Fibroblast of lung (primary cell): ENCODE results near the gene TMEM187. TPM values are rescaled to one million over a fixed set of nuclear protein-coding genes. Genes with fewer than 3 reads are reported as not detected.

Source experiments
- DNase-seq, 2 donors: peaks; one replicate each; pipeline versions ENCODE4 v3.0.0 to v3.0.0-alpha.2; 2010; ENCODE audit warnings: low read depth in 2 of 2
- H2AFZ ChIP-seq: 2 replicates; pipeline ENCODE4 v1.5.1; 2012; ENCODE audit warnings: low read length, control low read depth, inconsistent platforms
- H3K27ac ChIP-seq: 2 replicates; pipeline ENCODE4 v1.5.1; 2011; ENCODE audit warnings: low read length, control low read depth; ENCODE audit not compliant: insufficient read depth
- H3K27me3 ChIP-seq: 2 replicates; pipeline ENCODE4 v1.5.1; 2011; ENCODE audit warnings: mild to moderate bottlenecking, low read length; ENCODE audit not compliant: control insufficient read depth, insufficient read depth
- H3K36me3 ChIP-seq: 2 replicates; pipeline ENCODE4 v1.5.1; 2011; ENCODE audit warnings: low read length; ENCODE audit not compliant: control insufficient read depth, insufficient read depth
- H3K4me1 ChIP-seq: 2 replicates; pipeline ENCODE4 v1.5.1; 2011; ENCODE audit warnings: low read length; ENCODE audit not compliant: control insufficient read depth, insufficient read depth; ENCODE audit errors: extremely low read depth
- H3K4me2 ChIP-seq: 2 replicates; pipeline ENCODE4 v1.5.1; 2011; ENCODE audit warnings: low read length, control low read depth; ENCODE audit not compliant: insufficient read depth; ENCODE audit errors: extremely low read depth
- H3K4me3 ChIP-seq, 4 experiments: fragments of 200-600 bp in 1 of 4; sonication (generic) in 1 of 4; replicated peaks in 1 of 4; 2 replicates each; pipeline ENCODE4 v1.5.1; 2011 to 2016; ENCODE audit warnings: low read length in 4 of 4, low read depth in 3 of 4, mild to moderate bottlenecking in 3 of 4, control low read depth in 2 of 4, inconsistent platforms in 1 of 4, mixed read lengths in 1 of 4; ENCODE audit not compliant: insufficient read depth in 1 of 4; ENCODE audit errors: control extremely low read depth in 1 of 4
- H3K79me2 ChIP-seq: 2 replicates; pipeline ENCODE4 v1.5.1; 2012; ENCODE audit warnings: mild to moderate bottlenecking, low read length, inconsistent platforms; ENCODE audit not compliant: control insufficient read depth, insufficient read depth
- H3K9ac ChIP-seq: 2 replicates; pipeline ENCODE4 v1.5.1; 2011; ENCODE audit warnings: mild to moderate bottlenecking, low read length, control low read depth; ENCODE audit not compliant: insufficient read depth
- H3K9me3 ChIP-seq: 2 replicates; pipeline ENCODE4 v1.5.1; 2012; ENCODE audit warnings: low read depth, low read length; ENCODE audit not compliant: control insufficient read depth, insufficient read depth
- H4K20me1 ChIP-seq: 2 replicates; pipeline ENCODE4 v1.5.1; 2011; ENCODE audit warnings: low read length; ENCODE audit not compliant: control insufficient read depth, insufficient read depth; ENCODE audit errors: extremely low read depth
- EZH2 ChIP-seq: IDR thresholded peaks from 2 replicates; pipeline ENCODE4 v1.5.1; 2012; ENCODE audit warnings: low read length, control low read depth, mild to moderate bottlenecking; ENCODE audit errors: missing control alignments
- polyA plus RNA-seq, 2 donors: library from polyadenylated mRNA; depleted of rRNA in 1 of 2; stranded (reverse) in 1 of 2; unstranded in 1 of 2; fragments of >200 nt; gene quantifications; 2 replicates each; pipeline ENCODE4 v1.2.1, GENCODE V29; 2011 to 2012; ENCODE audit warnings: missing spikeins in 1 of 2
- total RNA-seq: library from RNA; depleted of rRNA; stranded (reverse); fragments of >200 nt; gene quantifications from 2 replicates; pipeline ENCODE4 v1.2.1, GENCODE V29; 2014
- TF ChIP-seq, protein P1 (sequence below), 2 donors: IDR thresholded peaks in 1 of 2; conservative IDR thresholded peaks in 1 of 2; 1 replicate in 1 of 2; 2 replicates in 1 of 2; pipeline ENCODE4 v1.5.1; 2011 to 2012; ENCODE audit warnings: low read length in 2 of 2, control low read depth in 1 of 2, inconsistent platforms in 1 of 2, low read depth in 1 of 2, mild to moderate bottlenecking in 1 of 2

Gene TMEM187
- total and polyA plus RNA-seq, 2 donors (not counting 1 experiment from before 2014, with no cell fraction given), result 4.6 to 8.3 TPM

DNA sequence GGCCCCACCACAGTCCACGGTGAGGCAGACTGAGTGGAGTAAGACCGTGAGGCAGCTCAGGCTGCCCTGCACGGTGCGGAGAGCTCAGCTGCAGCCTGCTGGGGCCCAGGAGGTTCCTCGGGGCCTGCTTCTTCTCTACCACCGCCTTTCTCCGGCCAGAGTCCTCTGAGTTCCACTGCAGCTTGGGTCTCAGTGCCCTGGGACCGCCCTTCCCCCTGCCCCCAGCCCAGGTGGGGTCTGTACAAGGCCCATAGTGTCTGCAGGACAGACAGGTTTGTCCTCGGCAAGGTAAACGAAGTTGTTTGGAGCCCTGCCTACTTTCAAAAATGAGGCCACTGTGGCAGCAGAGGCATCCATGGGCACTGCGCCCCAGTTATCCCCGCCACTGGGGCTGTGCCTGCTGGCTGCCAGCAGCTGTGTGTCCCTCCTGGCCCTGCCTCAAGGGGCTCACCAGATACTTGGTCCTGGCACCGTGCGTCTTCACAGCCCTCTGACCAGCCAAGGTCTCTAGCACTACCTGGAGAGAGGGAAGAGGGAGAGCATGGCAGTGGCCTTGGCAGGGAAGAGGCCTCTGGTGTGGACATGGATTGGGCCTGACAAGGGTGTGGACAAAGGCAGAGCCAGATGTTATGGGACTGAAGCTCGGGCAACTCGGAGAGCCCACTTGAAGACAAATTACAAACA, 43.2 kb downstream of the TMEM187 start:
- H3K27ac ChIP-seq, result no peak overlapping the region

DNA sequence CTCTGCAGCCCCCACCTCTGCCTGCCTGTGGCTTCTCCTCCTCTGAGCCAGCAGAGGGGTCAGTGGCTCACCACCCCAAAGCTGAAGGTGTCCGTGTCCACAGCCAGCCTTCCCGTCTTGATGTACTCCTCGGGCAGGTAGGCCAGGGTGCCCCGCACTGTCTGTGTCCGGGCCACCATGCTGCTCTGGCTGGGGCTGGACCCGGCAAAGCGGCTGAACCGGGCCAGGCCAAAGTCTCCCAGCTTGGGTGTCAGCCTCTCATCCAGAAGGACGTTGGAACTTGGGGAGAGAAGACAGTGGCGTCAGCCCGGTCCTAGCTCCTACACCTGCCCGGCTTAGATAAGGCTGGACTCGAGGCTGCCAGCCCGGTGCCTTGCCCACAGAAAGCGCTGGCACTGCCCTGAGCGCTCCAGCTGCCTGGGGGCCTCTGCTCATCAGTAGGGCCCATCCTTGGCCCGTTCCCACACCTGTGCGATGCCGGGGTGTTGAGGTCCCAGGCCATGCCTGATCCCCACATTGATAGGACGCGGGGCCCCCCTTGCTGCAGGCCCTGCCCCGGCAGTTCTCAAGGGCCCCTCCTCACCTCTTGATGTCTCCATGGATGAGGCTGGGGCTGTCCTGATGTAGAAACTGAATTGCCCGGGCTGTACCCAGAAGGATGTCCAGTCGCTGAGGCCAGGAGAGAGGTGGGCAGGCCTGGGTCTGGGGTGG, 44.0 kb downstream of the TMEM187 start:
- Histone ChIP-seq H3K9ac (no peak overlapping the region), H3K27ac (no peak overlapping the region), H3K79me2 (peaks cover 14% of the 10 kb centered on the region), H2AFZ (no peak overlapping the region), H4K20me1 (no peaks in the 10 kb centered on the region), H3K9me3 (no peaks in the 10 kb centered on the region), H3K4me2 (no peak overlapping the region), H3K4me3 (no peak overlapping the region), H3K4me1 (peaks cover 2% of the 10 kb centered on the region), H3K27me3 (no peaks in the 10 kb centered on the region), H3K36me3 (peaks cover 11% of the 10 kb centered on the region)
- TF ChIP-seq EZH2, result no peak
- TF ChIP-seq, protein P1, sequence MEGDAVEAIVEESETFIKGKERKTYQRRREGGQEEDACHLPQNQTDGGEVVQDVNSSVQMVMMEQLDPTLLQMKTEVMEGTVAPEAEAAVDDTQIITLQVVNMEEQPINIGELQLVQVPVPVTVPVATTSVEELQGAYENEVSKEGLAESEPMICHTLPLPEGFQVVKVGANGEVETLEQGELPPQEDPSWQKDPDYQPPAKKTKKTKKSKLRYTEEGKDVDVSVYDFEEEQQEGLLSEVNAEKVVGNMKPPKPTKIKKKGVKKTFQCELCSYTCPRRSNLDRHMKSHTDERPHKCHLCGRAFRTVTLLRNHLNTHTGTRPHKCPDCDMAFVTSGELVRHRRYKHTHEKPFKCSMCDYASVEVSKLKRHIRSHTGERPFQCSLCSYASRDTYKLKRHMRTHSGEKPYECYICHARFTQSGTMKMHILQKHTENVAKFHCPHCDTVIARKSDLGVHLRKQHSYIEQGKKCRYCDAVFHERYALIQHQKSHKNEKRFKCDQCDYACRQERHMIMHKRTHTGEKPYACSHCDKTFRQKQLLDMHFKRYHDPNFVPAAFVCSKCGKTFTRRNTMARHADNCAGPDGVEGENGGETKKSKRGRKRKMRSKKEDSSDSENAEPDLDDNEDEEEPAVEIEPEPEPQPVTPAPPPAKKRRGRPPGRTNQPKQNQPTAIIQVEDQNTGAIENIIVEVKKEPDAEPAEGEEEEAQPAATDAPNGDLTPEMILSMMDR (conservative IDR thresholded peaks at IDR 0.05 in 1 of 2, IDR thresholded peaks at IDR 0.05 in 1 of 2; ENCODE audit: low read depth in 1 of 2, low read length in 2 of 2), result no peak
- no peak for DNase-seq

More for the DNA sequence above, 43.2 kb downstream of the TMEM187 start:
- H3K4me2 ChIP-seq, result no peak overlapping the region
- no peaks in the 10 kb centered on the region for H3K4me1 ChIP-seq
- peaks cover 13% of the 10 kb centered on the region for H3K36me3 ChIP-seq
- H4K20me1 ChIP-seq, result no peaks in the 10 kb centered on the region
- H3K27me3 ChIP-seq, result no peaks in the 10 kb centered on the region
- no peak overlapping the region for H3K9ac ChIP-seq
- H3K79me2 ChIP-seq, result peaks cover 14% of the 10 kb centered on the region
- H3K4me3 ChIP-seq, result no peak overlapping the region
- no peak overlapping the region for H2AFZ ChIP-seq
- no peaks in the 10 kb centered on the region for H3K9me3 ChIP-seq
- no peak for TF ChIP-seq EZH2
- TF ChIP-seq, protein P1 (conservative IDR thresholded peaks at IDR 0.05 in 1 of 2, IDR thresholded peaks at IDR 0.05 in 1 of 2; ENCODE audit: low read depth in 1 of 2, low read length in 2 of 2), result no peak
- DNase-seq, result no peak

DNA sequence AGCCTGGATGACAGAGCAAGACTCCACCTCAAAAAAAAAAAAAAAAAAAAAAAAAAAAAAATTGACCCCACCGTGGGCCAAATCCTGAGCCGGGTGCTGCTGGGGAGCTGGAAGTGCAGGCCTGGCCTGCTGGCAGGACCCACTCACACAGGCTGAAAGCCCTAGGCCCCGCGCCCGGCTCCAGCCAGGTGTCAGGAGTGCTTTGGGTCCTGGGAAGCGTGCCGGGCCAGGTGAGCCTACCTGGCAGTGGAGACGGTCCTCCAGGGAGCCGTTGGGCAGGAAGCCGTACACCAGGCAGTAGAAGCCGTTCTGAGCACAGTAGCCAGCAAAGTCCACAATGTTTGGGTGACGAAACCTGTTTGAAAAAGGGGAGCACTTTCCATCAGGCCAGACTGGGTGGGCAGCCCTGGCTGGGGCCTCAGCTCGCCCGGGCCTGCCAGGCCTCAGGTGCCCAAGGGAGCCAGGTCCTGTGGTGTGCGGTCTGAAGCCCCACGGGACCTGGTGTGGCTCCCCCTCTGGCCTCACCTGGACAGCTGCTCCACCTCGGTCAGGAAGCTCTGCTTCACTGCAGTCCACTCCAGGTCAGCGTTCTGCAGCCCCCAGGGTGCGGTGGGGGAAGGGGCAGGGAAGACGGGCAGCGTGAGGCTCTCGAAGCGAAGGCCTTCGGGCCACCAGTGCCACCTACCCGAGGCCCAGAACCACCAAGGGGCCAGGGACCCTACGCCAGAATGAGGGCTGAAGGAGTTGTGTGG, 45.4 kb downstream of the TMEM187 start:
- Histone ChIP-seq H3K27me3 (no peaks in the 10 kb centered on the region), H3K4me3 (peak overlapping the region in 1 of 4 experiments; percentile 58), H3K9me3 (no peaks in the 10 kb centered on the region), H3K4me2 (peak overlapping the region; percentile 75), H3K27ac (no peak overlapping the region), H3K79me2 (peaks cover 14% of the 10 kb centered on the region), H3K4me1 (peaks cover 2% of the 10 kb centered on the region), H4K20me1 (no peaks in the 10 kb centered on the region), H3K36me3 (peaks cover 9% of the 10 kb centered on the region), H2AFZ (no peak overlapping the region), H3K9ac (no peak overlapping the region)
- TF ChIP-seq, protein P1 (conservative IDR thresholded peaks at IDR 0.05 in 1 of 2, IDR thresholded peaks at IDR 0.05 in 1 of 2; ENCODE audit: low read depth in 1 of 2, low read length in 2 of 2), result no peak
- no peak for TF ChIP-seq EZH2
- no peak for DNase-seq
